HG02981 (cell line): ENCODE results near the gene RBM25.
A peak's percentile ranks its signal among the peaks of the same experiment; 100 is the strongest.

Experiments
- ATAC-seq: cut with Tn5 transposase; IDR thresholded peaks from one replicate; pipeline ENCODE4 v1.9.1; 2021; ENCODE audit warnings: mild to moderate bottlenecking, moderate library complexity; ENCODE audit not compliant: unreplicated experiment

RBM25 gene

GRCh38 chr14:73102806-73103497 lies 44.6 kb downstream of the RBM25 start:
- no peak for ATAC-seq

GRCh38 chr14:73105050-73105449 lies 46.7 kb downstream of the RBM25 start:
- ATAC-seq, result no peak

- no peak for ATAC-seq
Observed at GRCh38 chr14:73105727-73106126, 47.4 kb downstream of the RBM25 start.

GRCh38 chr14:73116079-73116665 lies 57.8 kb downstream of the RBM25 start:
- no peak for ATAC-seq

- ATAC-seq, result no peak
Observed at GRCh38 chr14:73124180-73124894, 66.0 kb downstream of the RBM25 start.

- no peak for ATAC-seq
Observed at GRCh38 chr14:73125169-73125588, 66.8 kb downstream of the RBM25 start.

- no peak for ATAC-seq
Observed at GRCh38 chr14:73125746-73126145, 67.4 kb downstream of the RBM25 start.

- no peak for ATAC-seq
Observed at GRCh38 chr14:73133795-73134194, 75.5 kb downstream of the RBM25 start.

GRCh38 chr14:73136085-73136386 lies 77.7 kb downstream of the RBM25 start:
- ATAC-seq, result no peak

GRCh38 chr14:73136387-73137225 lies 78.3 kb downstream of the RBM25 start, which contains the start of gene PSEN1:
PSEN1 (plus strand) TSS chr14:73136507; CDS start chr14:73148020, 11,513 bp downstream.
- peak; percentile 87 for ATAC-seq

GRCh38 chr14:73140811-73141323 lies 82.5 kb downstream of the RBM25 start:
- no peak for ATAC-seq

GRCh38 chr14:73142216-73142615 lies 83.9 kb downstream of the RBM25 start:
- no peak for ATAC-seq

GRCh38 chr14:73143003-73143402 lies 84.7 kb downstream of the RBM25 start:
- no peak for ATAC-seq

- ATAC-seq, result no peak
Observed at GRCh38 chr14:73143617-73144016, 85.3 kb downstream of the RBM25 start.

- no peak for ATAC-seq
Observed at GRCh38 chr14:73145371-73145770, 87.0 kb downstream of the RBM25 start.

GRCh38 chr14:73146111-73146510 lies 87.8 kb downstream of the RBM25 start:
- ATAC-seq, result no peak

- no peak for ATAC-seq
Observed at GRCh38 chr14:73149753-73150152, 91.4 kb downstream of the RBM25 start.

- ATAC-seq, result no peak
Observed at GRCh38 chr14:73153272-73153671, 94.9 kb downstream of the RBM25 start.

GRCh38 chr14:73162251-73162650 lies 103.9 kb downstream of the RBM25 start:
- no peak for ATAC-seq

GRCh38 chr14:73166399-73166798 lies 108.1 kb downstream of the RBM25 start:
- no peak for ATAC-seq

GRCh38 chr14:73167727-73168126 lies 109.4 kb downstream of the RBM25 start:
- ATAC-seq, result no peak
